Upper lobe of left lung (tissue), 6 donors: ENCODE measurements around the gene LRRC46. TPM values are rescaled to one million over a fixed set of nuclear protein-coding genes. Genes with fewer than 3 reads are reported as not detected.

Experiments
- ATAC-seq, 2 donors: fragments of 200-7000 bp; cut with Tn5 transposase; one replicate each; pipeline ENCODE4 v1.9.1; 2022; ENCODE audit warnings: mild to moderate bottlenecking in 2 of 2, moderate library complexity in 2 of 2; ENCODE audit not compliant: low FRiP score in 2 of 2
- DNase-seq, 2 donors: peaks; one replicate each; pipeline ENCODE4 v3.0.0-alpha.2; 2019 to 2020
- H3K27ac ChIP-seq, 4 donors: fragments of 200-600 bp; sonication (generic); one replicate each; pipeline ENCODE4 v1.5.1; 2016 to 2019
- H3K27me3 ChIP-seq, 4 donors: fragments of 200-600 bp; sonication (generic); one replicate each; pipeline ENCODE4 v1.5.1; 2017 to 2019
- H3K36me3 ChIP-seq, 4 donors: fragments of 200-600 bp; sonication (generic); one replicate each; pipeline ENCODE4 v1.5.1; 2016 to 2019
- H3K4me1 ChIP-seq, 4 donors: fragments of 200-600 bp; sonication (generic); one replicate each; pipeline ENCODE4 v1.5.1; 2018 to 2019
- H3K4me3 ChIP-seq, 4 donors: fragments of 200-600 bp; sonication (generic); one replicate each; pipeline ENCODE4 v1.5.1; 2017 to 2019; ENCODE audit warnings: mild to moderate bottlenecking in 2 of 4, moderate library complexity in 1 of 4
- H3K9me3 ChIP-seq, 4 donors: fragments of 200-600 bp; sonication (generic); one replicate each; pipeline ENCODE4 v1.5.1; 2018 to 2019
- CTCF ChIP-seq, 6 experiments: fragments of 450-650 bp in 4 of 6; fragments of 200-600 bp in 2 of 6; sonication (generic) in 2 of 6; IDR thresholded peaks; one replicate each; pipeline ENCODE4 v1.5.1; 2016 to 2019; ENCODE audit warnings: antibody characterized with exemption in 6 of 6
- EP300 ChIP-seq, 4 donors: sonication (generic); formaldehyde crosslinking; IDR thresholded peaks; one replicate each; pipeline ENCODE4 v1.5.1; 2017; ENCODE audit warnings: antibody characterized with exemption in 4 of 4, control low read depth in 2 of 4
- POLR2A ChIP-seq, 4 donors: fragments of 450-650 bp; IDR thresholded peaks; one replicate each; pipeline ENCODE4 v1.5.1; 2016 to 2017; ENCODE audit warnings: antibody characterized with exemption in 4 of 4, mild to moderate bottlenecking in 2 of 4
- POLR2AphosphoS5 ChIP-seq, 2 donors: sonication (generic); formaldehyde crosslinking; IDR thresholded peaks; one replicate each; pipeline ENCODE4 v1.5.1; 2017; ENCODE audit warnings: antibody characterized with exemption in 2 of 2
- WGBS, 2 donors: methylation state at CpG; one replicate each; pipeline ENCODE4 v1.1.5; 2017 to 2018; 5-methylcytosine and 5-hydroxymethylcytosine counted together
- total RNA-seq, 6 donors: library from RNA; depleted of rRNA in 4 of 6; stranded (reverse); fragments of >200 nt in 4 of 6; gene quantifications; one replicate each; pipeline versions ENCODE4 v1.1.0 to v1.2.1, GENCODE V29; 2016 to 2021
- donor health status: DM: no; HTN: no; CAD: no; lungs with moderate emphysema.
- donor health status: DM: no; HTN: yes; CAD: no; lungs with severe emphysema.

Gene LRRC46
- total RNA-seq, 6 donors from 2014 or later = 0.49 to 23.5 (median 9.1) TPM

GRCh38 chr17:47808830-47809480 lies 22.5 kb upstream of the LRRC46 start:
- ATAC-seq (no peak), DNase-seq (peak in 1 of 2 donors; percentile 12)
- Histone ChIP-seq H3K4me1 (peaks cover 0 to 11% (median 6%) of the 10 kb centered on the region in 4 donors), H3K36me3 (peaks cover 8 to 75% (median 43%) of the 10 kb centered on the region in 4 donors), H3K27me3 (no peaks in the 10 kb centered on the region), H3K4me3 (no peak overlapping the region), H3K27ac (peak overlapping the region in 1 of 4 donors; percentile 31), H3K9me3 (no peaks in the 10 kb centered on the region)
- 94 to 96% methylated on average over 12 to 14 of the region's 22 CpGs for WGBS, 2 donors
- no peak for TF ChIP-seq CTCF (IDR thresholded peaks at IDR 0.05)
- TF ChIP-seq EP300 (IDR thresholded peaks at IDR 0.05) = no peak
- TF ChIP-seq POLR2AphosphoS5 (IDR thresholded peaks at IDR 0.05) = no peak
- no peak for TF ChIP-seq POLR2A (IDR thresholded peaks at IDR 0.05)

- H3K4me3 ChIP-seq = no peak overlapping the region
- ATAC-seq (peak; percentile 59 to 65), DNase-seq (peak in 1 of 2 donors; percentile 82)
These were observed 21.2 kb upstream of the LRRC46 start for GRCh38 chr17:47810200-47810821.

GRCh38 chr17:47810901-47811635 lies 20.4 kb upstream of the LRRC46 start:
- WGBS, 2 donors = 65 to 73% methylated on average over 9 of the region's 9 CpGs
- TF ChIP-seq EP300 (IDR thresholded peaks at IDR 0.05) (no peak), CTCF (IDR thresholded peaks at IDR 0.05) (no peak), POLR2A (IDR thresholded peaks at IDR 0.05) (no peak), POLR2AphosphoS5 (IDR thresholded peaks at IDR 0.05) (no peak)
- no peaks in the 10 kb centered on the region for H3K9me3 ChIP-seq
- peak overlapping the region; percentile 3 to 51 (median 38) for H3K27ac ChIP-seq
- no peak overlapping the region for H3K4me3 ChIP-seq
- no peak for ATAC-seq
- no peak for DNase-seq
- H3K4me1 ChIP-seq = peaks cover 0 to 11% (median 6%) of the 10 kb centered on the region in 4 donors
- peaks cover 8 to 96% (median 63%) of the 10 kb centered on the region in 4 donors for H3K36me3 ChIP-seq
- no peaks in the 10 kb centered on the region for H3K27me3 ChIP-seq

More at GRCh38 chr17:47810200-47810821, 21.2 kb upstream of the LRRC46 start:
- H3K36me3 ChIP-seq = peaks cover 8 to 88% (median 55%) of the 10 kb centered on the region in 4 donors
- H3K9me3 ChIP-seq = no peaks in the 10 kb centered on the region
- peak overlapping the region; percentile 31 to 51 (median 38) for H3K27ac ChIP-seq
- WGBS, 2 donors = 49 to 54% methylated on average over 9 to 10 of the region's 10 CpGs
- no peaks in the 10 kb centered on the region for H3K27me3 ChIP-seq
- H3K4me1 ChIP-seq = peaks cover 0 to 11% (median 6%) of the 10 kb centered on the region in 4 donors
- TF ChIP-seq CTCF (IDR thresholded peaks at IDR 0.05) (no peak), POLR2AphosphoS5 (IDR thresholded peaks at IDR 0.05) (peak in 1 of 2 donors; percentile 20)

GRCh38 chr17:47811709-47812108 lies 19.8 kb upstream of the LRRC46 start:
- 65 to 78% methylated on average over 7 of the region's 7 CpGs for whole genome bisulfite sequencing, 2 donors
- Histone ChIP-seq H3K27ac (peak overlapping the region in 1 of 4 donors; percentile 3), H3K4me3 (no peak overlapping the region), H3K27me3 (no peaks in the 10 kb centered on the region), H3K9me3 (no peaks in the 10 kb centered on the region), H3K4me1 (peaks cover 0 to 11% (median 6%) of the 10 kb centered on the region in 4 donors), H3K36me3 (peaks cover 8 to 99% (median 67%) of the 10 kb centered on the region in 4 donors)
- DNase-seq (no peak), ATAC-seq (no peak)
- TF ChIP-seq EP300 (IDR thresholded peaks at IDR 0.05) (no peak), POLR2AphosphoS5 (IDR thresholded peaks at IDR 0.05) (no peak), POLR2A (IDR thresholded peaks at IDR 0.05) (no peak), CTCF (IDR thresholded peaks at IDR 0.05) (no peak)
